Left lobe of liver (tissue), 2 donors: ENCODE measurements around the gene KLHL42. TPM values are rescaled to one million over a fixed set of nuclear protein-coding genes. Genes with fewer than 3 reads are reported as not detected.
A peak's percentile ranks its signal among the peaks of the same experiment; 100 is the strongest.
"Not testable (repeated sequence)": the region's sequence is repeated elsewhere in the genome, so short reads cannot be mapped to it uniquely, and the experiment has no call there.

Source experiments
- ATAC-seq: fragments of 200-7000 bp; cut with Tn5 transposase; one replicate; pipeline ENCODE4 v1.9.1; 2020; ENCODE audit warnings: mild to moderate bottlenecking, moderate library complexity
- DNase-seq: peaks from one replicate; pipeline ENCODE4 v3.0.0-alpha.2; 2020; ENCODE audit warnings: low spot score
- total RNA-seq: library from RNA; stranded (reverse); gene quantifications from one replicate; pipeline ENCODE4 v1.2.1, GENCODE V29; 2021
- donor health status: DM: no; HTN: no; CAD: no; lungs with moderate emphysema.
- donor health status: DM: no; HTN: yes; CAD: no.

KLHL42 gene, protein sequence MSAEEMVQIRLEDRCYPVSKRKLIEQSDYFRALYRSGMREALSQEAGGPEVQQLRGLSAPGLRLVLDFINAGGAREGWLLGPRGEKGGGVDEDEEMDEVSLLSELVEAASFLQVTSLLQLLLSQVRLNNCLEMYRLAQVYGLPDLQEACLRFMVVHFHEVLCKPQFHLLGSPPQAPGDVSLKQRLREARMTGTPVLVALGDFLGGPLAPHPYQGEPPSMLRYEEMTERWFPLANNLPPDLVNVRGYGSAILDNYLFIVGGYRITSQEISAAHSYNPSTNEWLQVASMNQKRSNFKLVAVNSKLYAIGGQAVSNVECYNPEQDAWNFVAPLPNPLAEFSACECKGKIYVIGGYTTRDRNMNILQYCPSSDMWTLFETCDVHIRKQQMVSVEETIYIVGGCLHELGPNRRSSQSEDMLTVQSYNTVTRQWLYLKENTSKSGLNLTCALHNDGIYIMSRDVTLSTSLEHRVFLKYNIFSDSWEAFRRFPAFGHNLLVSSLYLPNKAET
- 12.2 TPM for total RNA-seq

- DNase-seq (peak; percentile 78), ATAC-seq (peak; percentile 95)
Measured at GRCh38 chr12:27779920-27780611, at the start of gene KLHL42, which contains the start of gene MANSC4. Gene KLHL42 (plus strand): TSS chr12:27780233. CDS start chr12:27780331, 98 bp downstream. Gene MANSC4 (minus strand): TSS chr12:27780236. CDS start chr12:27771276, 8,960 bp downstream.

- DNase-seq (peak; percentile 60), ATAC-seq (peak; percentile 98)
Measured at GRCh38 chr12:27732281-27732680, 47.8 kb upstream of the KLHL42 start.

DNA sequence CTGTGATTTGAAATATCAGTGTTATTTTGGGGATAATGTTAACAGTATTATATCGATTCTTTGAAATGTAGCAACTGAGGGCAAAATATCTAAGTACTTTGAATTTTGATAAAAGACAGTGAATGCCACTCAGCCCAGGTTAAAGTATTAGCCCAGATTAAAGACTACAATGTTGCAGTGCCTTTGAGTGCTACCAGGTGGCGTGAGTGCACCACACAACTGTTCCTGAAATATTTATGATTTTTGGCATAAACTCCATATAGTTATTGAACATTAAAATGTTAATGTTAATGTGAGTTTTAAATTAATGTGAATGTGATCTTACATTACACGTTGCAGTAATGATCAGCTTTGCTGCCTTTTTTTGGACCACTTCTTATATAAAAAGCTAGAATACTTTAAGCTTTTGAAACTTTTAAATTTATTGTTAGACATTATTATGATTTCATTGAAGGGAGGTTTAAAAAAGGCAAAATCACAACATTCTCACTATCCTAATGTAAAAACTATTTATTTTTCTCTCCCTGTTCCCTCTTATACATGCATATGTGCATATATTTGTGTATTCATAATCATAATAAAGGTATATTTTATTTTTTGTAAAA is 46.9 kb upstream of the KLHL42 start:
- peak; percentile 87 for ATAC-seq

GRCh38 chr12:27733791-27734190 is 46.2 kb upstream of the KLHL42 start:
- DNase-seq (no peak), ATAC-seq (no peak)

More for the DNA sequence above, 46.9 kb upstream of the KLHL42 start:
- DNase-seq: no peak

DNA sequence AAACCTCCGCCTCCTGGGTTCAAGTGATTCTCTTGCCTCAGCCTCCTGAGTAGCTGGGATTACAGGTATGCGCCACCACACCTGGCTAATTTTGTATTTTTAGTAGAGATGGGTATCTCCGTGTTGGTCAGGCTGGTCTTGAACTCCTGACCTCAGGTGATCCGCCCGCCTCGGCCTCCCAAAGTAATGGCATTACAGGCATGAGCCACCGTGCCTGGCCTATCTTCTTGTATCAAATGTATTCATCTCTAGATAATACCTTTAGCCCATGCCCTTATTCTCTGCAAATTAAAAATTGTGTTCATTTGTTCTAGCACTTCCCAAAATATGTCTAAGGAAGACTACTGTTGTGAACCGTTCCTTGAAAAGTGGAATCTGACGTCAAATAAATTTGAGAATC is 45.7 kb upstream of the KLHL42 start:
- not testable (repeated sequence) for ATAC-seq, DNase-seq

DNA sequence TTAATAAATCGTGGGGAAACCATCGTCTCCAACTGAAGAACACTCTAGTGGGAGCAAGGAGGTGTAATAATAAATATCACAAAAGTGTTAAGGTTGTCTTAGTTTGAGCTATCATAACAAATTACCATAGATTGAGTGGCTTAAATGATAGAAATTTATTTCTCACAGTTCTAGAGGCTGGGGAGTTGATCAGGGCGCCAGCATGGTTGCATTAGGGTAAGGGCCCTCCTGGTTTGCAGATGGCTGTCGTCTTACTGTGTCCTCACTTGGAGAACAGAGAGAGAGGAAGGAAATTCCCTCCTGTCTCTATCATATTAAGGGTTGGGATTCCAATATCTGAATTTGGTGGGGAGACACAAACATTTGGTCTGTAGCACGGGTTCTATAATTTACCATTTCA is 36.4 kb upstream of the KLHL42 start:
- DNase-seq: no peak
- ATAC-seq: no peak

DNA sequence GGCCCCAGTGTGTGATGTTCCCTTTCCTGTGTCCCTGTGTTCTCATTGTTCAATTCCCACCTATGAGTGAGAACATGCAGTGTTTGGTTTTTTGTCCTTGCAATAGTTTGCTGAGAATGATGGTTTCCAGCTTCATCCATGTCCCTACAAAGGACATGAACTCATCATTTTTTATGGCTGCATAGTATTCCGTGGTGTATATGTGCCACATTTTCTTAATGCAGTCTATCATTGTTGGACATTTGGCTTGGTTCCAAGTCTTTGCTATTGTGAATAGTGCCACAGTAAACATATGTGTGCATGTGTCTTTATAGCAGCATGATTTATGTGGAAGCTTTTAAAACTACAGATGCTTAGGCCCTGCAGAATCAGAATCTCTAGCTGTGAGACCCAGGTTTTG is 34.3 kb upstream of the KLHL42 start:
- DNase-seq, ATAC-seq: not testable (repeated sequence)

- DNase-seq: no peak
- peak; percentile 42 for ATAC-seq
Measured at GRCh38 chr12:27747111-27747820, 32.8 kb upstream of the KLHL42 start.

GRCh38 chr12:27751386-27752047 is 28.5 kb upstream of the KLHL42 start:
- ATAC-seq (peak; percentile 61), DNase-seq (peak; percentile 82)

GRCh38 chr12:27754795-27755194 is 25.2 kb upstream of the KLHL42 start:
- DNase-seq (peak; percentile 86), ATAC-seq (peak; percentile 92)

- DNase-seq: no peak
- ATAC-seq: no peak
Measured at GRCh38 chr12:27756670-27757195, 23.3 kb upstream of the KLHL42 start.

DNA sequence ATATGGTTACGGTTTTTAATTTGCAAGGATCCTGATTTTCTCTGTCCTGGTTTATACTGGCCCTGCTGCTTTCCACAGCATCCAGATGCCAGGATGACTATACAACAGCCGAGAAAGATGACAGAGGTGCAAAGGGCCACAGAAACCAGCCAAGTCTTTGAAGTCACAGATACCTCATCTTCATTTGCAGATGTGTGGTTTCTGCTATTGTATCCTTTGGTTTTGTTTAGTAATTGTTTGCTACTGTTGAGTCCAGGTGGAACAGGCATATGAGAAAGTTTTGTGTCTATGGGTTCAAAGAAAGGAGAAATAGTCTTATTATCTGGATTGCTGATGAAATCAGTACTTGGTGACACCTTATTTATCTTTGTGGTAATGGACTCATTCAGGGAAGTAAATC is 17.3 kb upstream of the KLHL42 start:
- ATAC-seq (no peak), DNase-seq (no peak)

DNA sequence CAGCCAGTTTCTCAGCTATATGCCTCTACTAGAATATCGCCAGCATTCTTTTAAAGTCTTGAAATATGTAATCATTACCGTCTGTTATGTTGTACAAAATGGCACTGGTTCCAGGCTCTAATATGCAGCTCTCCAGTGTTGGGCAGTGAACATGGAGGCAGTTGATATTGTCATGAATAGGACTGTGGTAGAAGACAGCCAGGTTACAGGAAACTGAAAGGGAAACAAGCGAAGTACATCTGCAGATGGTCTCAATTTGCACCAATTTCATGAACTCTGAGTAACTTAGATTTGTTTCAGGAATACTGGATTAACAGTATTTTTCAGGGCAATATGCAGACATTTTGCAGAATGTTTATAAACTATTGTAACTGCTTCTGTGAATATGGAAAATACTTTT is 13.4 kb upstream of the KLHL42 start:
- ATAC-seq: no peak
- DNase-seq: no peak

DNA sequence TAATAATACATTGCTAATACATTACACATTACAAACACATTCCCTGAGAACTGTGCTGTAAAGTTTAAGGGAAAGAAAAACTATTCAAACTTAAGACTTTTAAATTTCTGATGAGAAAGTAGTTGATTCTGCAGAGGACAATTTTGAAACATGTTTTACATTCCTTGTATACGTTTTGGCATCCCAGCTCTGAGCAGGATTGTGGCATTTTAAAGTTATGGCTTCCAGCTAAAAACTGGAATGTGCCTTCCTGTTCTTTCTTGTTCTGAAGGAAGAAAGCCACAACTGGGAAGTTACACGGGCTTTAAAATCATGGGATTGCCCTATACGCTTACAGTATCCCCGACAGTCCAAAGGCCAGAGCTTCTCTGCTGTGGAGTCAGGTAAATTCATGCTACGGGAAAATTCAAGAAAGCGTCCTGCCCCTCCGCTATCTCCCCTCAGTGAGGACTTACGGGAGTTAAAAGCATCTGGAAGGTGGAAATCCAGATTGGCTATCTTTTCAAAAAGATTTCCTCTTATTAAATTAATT is 10.8 kb upstream of the KLHL42 start:
- no peak for ATAC-seq
- no peak for DNase-seq

GRCh38 chr12:27771481-27772327 is 8.3 kb upstream of the KLHL42 start:
- ATAC-seq (no peak), DNase-seq (no peak)

GRCh38 chr12:27772328-27773049 is 7.5 kb upstream of the KLHL42 start:
- DNase-seq (no peak), ATAC-seq (no peak)

- ATAC-seq (no peak), DNase-seq (no peak)
Measured at GRCh38 chr12:27777141-27777540, 2.9 kb upstream of the KLHL42 start.

GRCh38 chr12:27778206-27778605 is 1.8 kb upstream of the KLHL42 start:
- ATAC-seq (no peak), DNase-seq (no peak)
